Measurements from ENCODE around the gene GPR161. TPM values are rescaled to one million over a fixed set of nuclear protein-coding genes. Genes with fewer than 3 reads are reported as not detected.

The GPR161 gene
- total and polyA plus RNA-seq, 10 of the 15 experiments (the other 5 are each of a cell fraction or from before 2014, with no cell fraction given), result 0.07 to 0.49 (median 0.34) TPM; not detected in 2

DNA sequence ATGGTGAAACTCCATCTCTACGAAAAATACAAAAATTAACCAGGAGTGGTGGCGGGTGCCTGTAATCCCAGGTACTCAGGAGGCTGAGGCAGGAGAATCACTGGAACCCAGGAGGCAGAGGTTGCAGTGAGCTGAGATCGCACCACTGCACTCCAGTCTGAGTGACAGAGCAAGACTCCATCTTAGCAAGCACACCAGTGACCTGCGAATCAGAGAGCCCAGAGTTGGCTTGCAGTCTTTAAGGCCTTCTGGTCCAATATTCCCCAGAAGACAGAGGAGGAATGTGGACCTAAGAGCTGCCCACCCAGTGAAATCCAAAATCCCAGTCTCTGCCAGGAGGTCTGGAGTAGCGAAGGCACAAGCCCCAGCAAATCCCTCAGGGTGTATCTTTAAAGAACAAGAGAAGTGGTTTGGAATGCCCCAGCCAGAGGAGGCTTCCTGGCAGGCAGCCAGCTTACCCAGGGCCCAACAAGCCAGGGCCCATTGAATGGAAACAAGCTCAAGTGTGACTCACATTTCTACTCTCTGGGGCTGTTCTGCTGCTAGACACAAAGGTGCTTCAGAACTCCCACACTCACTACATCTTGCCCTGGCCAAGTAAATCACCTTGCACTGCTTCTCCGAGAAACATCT lies 23.9 kb downstream of the GPR161 start:
- ChIA-PET RAD21 (ENCODE audit: unreplicated experiment) (interaction anchor here (2.4 kb wide), 1 partner anchor 30 kb away, joined by 8 read pairs; no protein-coding TSS in a partner anchor), SMC1A (ENCODE audit: uncharacterized antibody, unreplicated experiment) (interaction anchor here (1.3 kb wide), 1 partner anchor 67 kb away, joined by 3 read pairs; no protein-coding TSS in a partner anchor), POLR2A (no interaction called here), CTCF (interaction anchor here (0.8 to 1.6 kb wide), 2 partner anchors 30 to 230 kb away, joined by 3 to 6 read pairs; no protein-coding TSS in a partner anchor)
- WGBS (ENCODE audit: insufficient coverage, insufficient replicate concordance, low lambda C conversion rate, missing lambda C conversion rate), result 66% methylated on average over 6 of the region's 6 CpGs
- TF ChIP-seq, protein P1, sequence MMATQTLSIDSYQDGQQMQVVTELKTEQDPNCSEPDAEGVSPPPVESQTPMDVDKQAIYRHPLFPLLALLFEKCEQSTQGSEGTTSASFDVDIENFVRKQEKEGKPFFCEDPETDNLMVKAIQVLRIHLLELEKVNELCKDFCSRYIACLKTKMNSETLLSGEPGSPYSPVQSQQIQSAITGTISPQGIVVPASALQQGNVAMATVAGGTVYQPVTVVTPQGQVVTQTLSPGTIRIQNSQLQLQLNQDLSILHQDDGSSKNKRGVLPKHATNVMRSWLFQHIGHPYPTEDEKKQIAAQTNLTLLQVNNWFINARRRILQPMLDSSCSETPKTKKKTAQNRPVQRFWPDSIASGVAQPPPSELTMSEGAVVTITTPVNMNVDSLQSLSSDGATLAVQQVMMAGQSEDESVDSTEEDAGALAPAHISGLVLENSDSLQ (IDR thresholded peaks at IDR 0.05), result peak; percentile 37; the same call in 1 of the 2 replicates
- peak; percentile 84 for TF ChIP-seq SMAD1 (IDR thresholded peaks at IDR 0.05; ENCODE audit: low read depth, partially characterized antibody)
- TF ChIP-seq MXI1 (IDR thresholded peaks at IDR 0.05; ENCODE audit: low read depth, low read length), result no peak
- H3K27me3 ChIP-seq (replicated peaks in 1 of 2; ENCODE audit: control insufficient read depth in 2 of 2, insufficient read depth in 2 of 2, low read length in 1 of 2), result 0 out of 4 replicates have a peak, but pooled peaks cover 0 to 2% of the 10 kb centered on the region in 2 experiments
- no peak overlapping the region for H2AFZ ChIP-seq (ENCODE audit: control insufficient read depth, low read depth, low read length)
- H3K9ac ChIP-seq (ENCODE audit: control insufficient read depth, insufficient read depth, low read length), result no peak overlapping the region
- FAIRE-seq, result no peak
- H4K20me1 ChIP-seq (ENCODE audit: control insufficient read depth, insufficient read depth), result no peaks in the 10 kb centered on the region
- H3K79me2 ChIP-seq (ENCODE audit: control insufficient read depth, insufficient read depth, low read length), result no peaks in the 10 kb centered on the region
- intact Hi-C loops (cut with micrococcal nuclease; ENCODE audit: unreplicated experiment), result no loop called here
- no peaks in the 10 kb centered on the region for H3K36me3 ChIP-seq (ENCODE audit: control insufficient read depth in 2 of 2, insufficient read depth in 2 of 2, low read length in 1 of 2)
- no peak overlapping the region for H3K4me2 ChIP-seq (ENCODE audit: control insufficient read depth, insufficient read depth)
- H3K4me3 ChIP-seq, result no peak overlapping the region
- ATAC-seq, result peak; percentile 93
- no peak overlapping the region for H3K27ac ChIP-seq (ENCODE audit: control insufficient read depth, insufficient read depth)
- H3K4me1 ChIP-seq (ENCODE audit: control insufficient read depth, insufficient read depth, low read length), result no peaks in the 10 kb centered on the region
- in situ Hi-C loops (cut with MboI), result no loop called here
- H3K9me3 ChIP-seq (replicated peaks; ENCODE audit: control insufficient read depth, insufficient read depth, low read length), result no peaks in the 10 kb centered on the region
- no TSS peak for BruUV-seq (replicated peaks)
- peak; percentile 27 for DNase-seq (ENCODE audit: low read depth, low spot score)

DNA sequence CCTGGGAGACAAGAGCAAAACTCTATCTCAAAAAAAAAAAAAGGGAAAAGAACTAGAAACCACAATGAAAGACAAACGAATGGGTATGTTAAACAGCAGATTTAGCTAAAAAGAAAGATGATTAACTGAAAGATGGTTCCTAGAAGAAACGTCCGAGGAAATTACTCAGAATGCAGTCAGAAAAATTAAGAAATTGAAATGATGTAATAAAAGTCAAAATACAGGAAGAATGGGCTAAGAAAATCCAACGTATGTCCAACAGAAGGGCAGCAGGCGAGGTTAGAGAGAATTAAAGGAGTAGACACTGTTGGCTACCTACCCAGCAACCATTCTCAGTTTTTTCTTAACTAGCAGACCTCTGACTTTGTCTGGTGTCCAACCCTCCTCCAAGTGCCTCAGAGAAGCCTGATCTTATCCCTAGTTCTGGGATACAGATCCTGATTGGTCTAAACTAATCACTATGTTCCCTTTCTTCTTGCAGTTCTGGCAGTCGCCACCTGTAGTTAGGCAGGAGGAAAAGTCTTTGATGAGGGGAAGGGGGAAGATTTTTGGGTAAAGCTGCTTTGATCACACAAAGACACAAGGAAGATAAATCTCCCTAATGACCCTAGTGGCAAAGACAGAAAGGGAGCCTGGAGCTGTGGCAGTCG lies 25.7 kb downstream of the GPR161 start:
- intact Hi-C loops (cut with micrococcal nuclease; ENCODE audit: unreplicated experiment), result no loop called here

More for the DNA sequence above, 25.7 kb downstream of the GPR161 start:
- no TSS peak for BruUV-seq (replicated peaks)
- TF ChIP-seq EED (IDR thresholded peaks at IDR 0.05; ENCODE audit: low read depth) (no peak), POLR2AphosphoS5 (IDR thresholded peaks at IDR 0.05; ENCODE audit: low read length) (no peak)
- no peak overlapping the region for H3K9ac ChIP-seq (ENCODE audit: control insufficient read depth, insufficient read depth, low read length)
- H3K79me2 ChIP-seq (ENCODE audit: control insufficient read depth, insufficient read depth, low read length), result no peaks in the 10 kb centered on the region
- CTCF ChIA-PET, result no interaction called here
- H3K4me3 ChIP-seq, result no peak overlapping the region
- no peak overlapping the region for H3K4me2 ChIP-seq (ENCODE audit: control insufficient read depth, insufficient read depth)
- in situ Hi-C loops (cut with MboI), result no loop called here
- no peak for ATAC-seq
- no peaks in the 10 kb centered on the region for H3K27me3 ChIP-seq (replicated peaks in 1 of 2; ENCODE audit: control insufficient read depth in 2 of 2, insufficient read depth in 2 of 2, low read length in 1 of 2)
- RAD21 ChIA-PET (ENCODE audit: unreplicated experiment), result no interaction called here
- 28% methylated on average over 7 of the region's 7 CpGs for WGBS (ENCODE audit: insufficient coverage, insufficient replicate concordance, low lambda C conversion rate, missing lambda C conversion rate)
- SMC1A ChIA-PET (ENCODE audit: uncharacterized antibody, unreplicated experiment), result no interaction called here
- no peaks in the 10 kb centered on the region for H3K36me3 ChIP-seq (ENCODE audit: control insufficient read depth in 2 of 2, insufficient read depth in 2 of 2, low read length in 1 of 2)
- POLR2A ChIA-PET, result no interaction called here
- no peaks in the 10 kb centered on the region for H3K9me3 ChIP-seq (replicated peaks; ENCODE audit: control insufficient read depth, insufficient read depth, low read length)
- no peaks in the 10 kb centered on the region for H3K4me1 ChIP-seq (ENCODE audit: control insufficient read depth, insufficient read depth, low read length)
- no peak for DNase-seq (ENCODE audit: low read depth, low spot score)
- H4K20me1 ChIP-seq (ENCODE audit: control insufficient read depth, insufficient read depth), result no peaks in the 10 kb centered on the region
- no peak overlapping the region for H2AFZ ChIP-seq (ENCODE audit: control insufficient read depth, low read depth, low read length)
- FAIRE-seq, result no peak
- no peak overlapping the region for H3K27ac ChIP-seq (ENCODE audit: control insufficient read depth, insufficient read depth)
